Body of pancreas (tissue), 4 donors: ENCODE results near the gene KRT73.

Experiments
- POLR2A ChIP-seq, 3 donors: fragments of 450-650 bp; IDR thresholded peaks; one replicate each; pipeline ENCODE4 v1.6.1; 2016; ENCODE audit warnings: antibody characterized with exemption in 3 of 3, mild to moderate bottlenecking in 2 of 3
- TF ChIP-seq, protein P1 (sequence below), 7 experiments: fragments of 450-650 bp in 4 of 7; fragments of 200-600 bp in 3 of 7; sonication (generic) in 3 of 7; IDR thresholded peaks; one replicate each; pipeline ENCODE4 v1.5.1; 2016 to 2019; ENCODE audit warnings: antibody characterized with exemption in 7 of 7

DNA sequence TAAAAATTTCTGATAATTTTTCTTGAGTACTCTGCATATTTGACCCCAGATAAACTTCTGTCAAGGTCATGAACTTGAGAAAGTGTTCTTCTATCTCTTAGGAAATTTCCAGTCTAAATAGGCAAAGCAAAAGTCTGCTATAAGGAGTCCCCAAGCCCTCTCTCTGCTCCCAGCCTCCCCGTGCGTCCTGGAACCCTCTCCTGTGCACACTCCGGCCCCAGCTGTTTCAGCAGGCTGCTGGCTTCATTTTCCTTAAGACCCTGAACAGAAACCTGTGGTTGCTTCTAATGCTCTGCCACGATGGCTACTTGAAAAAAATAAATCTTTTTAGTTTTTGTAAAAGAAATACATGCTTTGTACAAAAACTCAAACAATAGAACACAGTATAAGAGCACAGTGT is 18.9 kb upstream of the KRT73 start:
- TF ChIP-seq, protein P1, sequence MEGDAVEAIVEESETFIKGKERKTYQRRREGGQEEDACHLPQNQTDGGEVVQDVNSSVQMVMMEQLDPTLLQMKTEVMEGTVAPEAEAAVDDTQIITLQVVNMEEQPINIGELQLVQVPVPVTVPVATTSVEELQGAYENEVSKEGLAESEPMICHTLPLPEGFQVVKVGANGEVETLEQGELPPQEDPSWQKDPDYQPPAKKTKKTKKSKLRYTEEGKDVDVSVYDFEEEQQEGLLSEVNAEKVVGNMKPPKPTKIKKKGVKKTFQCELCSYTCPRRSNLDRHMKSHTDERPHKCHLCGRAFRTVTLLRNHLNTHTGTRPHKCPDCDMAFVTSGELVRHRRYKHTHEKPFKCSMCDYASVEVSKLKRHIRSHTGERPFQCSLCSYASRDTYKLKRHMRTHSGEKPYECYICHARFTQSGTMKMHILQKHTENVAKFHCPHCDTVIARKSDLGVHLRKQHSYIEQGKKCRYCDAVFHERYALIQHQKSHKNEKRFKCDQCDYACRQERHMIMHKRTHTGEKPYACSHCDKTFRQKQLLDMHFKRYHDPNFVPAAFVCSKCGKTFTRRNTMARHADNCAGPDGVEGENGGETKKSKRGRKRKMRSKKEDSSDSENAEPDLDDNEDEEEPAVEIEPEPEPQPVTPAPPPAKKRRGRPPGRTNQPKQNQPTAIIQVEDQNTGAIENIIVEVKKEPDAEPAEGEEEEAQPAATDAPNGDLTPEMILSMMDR (IDR thresholded peaks at IDR 0.05), result no peak
- no peak for TF ChIP-seq POLR2A (IDR thresholded peaks at IDR 0.05)
